ENCODE data around the gene ARHGAP42.

GRCh38 chr11:100929377-100929776, 242.3 kb downstream of the ARHGAP42 start:
- TF ChIP-seq CTCF (IDR thresholded peaks at IDR 0.05; ENCODE audit: borderline replicate concordance, extremely low read depth, low read length, poor library complexity, severe bottlenecking) (no peak), EZH2 (IDR thresholded peaks at IDR 0.05; ENCODE audit: borderline replicate concordance, low read depth, low read length, severe bottlenecking) (no peak)

Data from DND-41 (cell line).